HuH-7.5 (cell line): ENCODE data around the gene MAGI1.
"Not testable (repeated sequence)": the region's sequence is repeated elsewhere in the genome, so short reads cannot be mapped to it uniquely, and the experiment has no call there.

Experiments used
- DNase-seq: peaks from one replicate; pipeline ENCODE4 v3.0.0; 2011; ENCODE audit warnings: low spot score

MAGI1 gene

GRCh38 chr3:66038726-66039589 lies at the start of gene MAGI1:
Gene MAGI1 (minus strand): TSS chr3:66038918. CDS start chr3:66038308, 610 bp downstream.
- peak; percentile 67 for DNase-seq

GRCh38 chr3:66083784-66084213 lies 45.1 kb upstream of the MAGI1 start:
- no peak for DNase-seq

- no peak for DNase-seq
These were observed 44.5 kb upstream of the MAGI1 start for GRCh38 chr3:66083096-66083678.

GRCh38 chr3:66082679-66083078 lies 44.0 kb upstream of the MAGI1 start:
- no peak for DNase-seq

GRCh38 chr3:66080167-66080566 lies 41.4 kb upstream of the MAGI1 start:
- DNase-seq: no peak

- DNase-seq: no peak
These were observed 39.3 kb upstream of the MAGI1 start for GRCh38 chr3:66077973-66078372.

- DNase-seq: no peak
These were observed 38.2 kb upstream of the MAGI1 start for GRCh38 chr3:66076861-66077470.

- no peak for DNase-seq
These were observed 36.6 kb upstream of the MAGI1 start for GRCh38 chr3:66075281-66075680.

- DNase-seq: no peak
These were observed 34.9 kb upstream of the MAGI1 start for GRCh38 chr3:66073464-66074141.

- no peak for DNase-seq
These were observed 29.5 kb upstream of the MAGI1 start for GRCh38 chr3:66068255-66068654.

GRCh38 chr3:66066963-66067617 lies 28.4 kb upstream of the MAGI1 start:
- DNase-seq: no peak

- DNase-seq: no peak
These were observed 16.6 kb upstream of the MAGI1 start for GRCh38 chr3:66055289-66055688.

GRCh38 chr3:66053550-66054094 lies 14.9 kb upstream of the MAGI1 start:
- DNase-seq: no peak

- no peak for DNase-seq
These were observed 14.2 kb upstream of the MAGI1 start for GRCh38 chr3:66052721-66053549.

GRCh38 chr3:66050821-66051220 lies 12.1 kb upstream of the MAGI1 start:
- DNase-seq: no peak

- DNase-seq: no peak
These were observed 9.3 kb upstream of the MAGI1 start for GRCh38 chr3:66048051-66048395.

- no peak for DNase-seq
These were observed 8.8 kb upstream of the MAGI1 start for GRCh38 chr3:66047311-66048050.

GRCh38 chr3:66046321-66046720 lies 7.6 kb upstream of the MAGI1 start:
- DNase-seq: not testable (repeated sequence)

- no peak for DNase-seq
These were observed 3.1 kb upstream of the MAGI1 start for GRCh38 chr3:66041828-66042227.

- DNase-seq: no peak
These were observed 2.4 kb upstream of the MAGI1 start for GRCh38 chr3:66041116-66041515.
